HG03565 (cell line): ENCODE measurements around the gene NCOA1.
"Not testable (repeated sequence)": the region's sequence is repeated elsewhere in the genome, so short reads cannot be mapped to it uniquely, and the experiment has no call there.

Experiments
- ATAC-seq: cut with Tn5 transposase; IDR thresholded peaks from one replicate; pipeline ENCODE4 v1.9.1; 2021; ENCODE audit warnings: mild to moderate bottlenecking, moderate library complexity; ENCODE audit not compliant: unreplicated experiment

The NCOA1 gene

GRCh38 chr2:24571828-24572442 lies 80.9 kb downstream of the NCOA1 start:
- ATAC-seq = no peak

GRCh38 chr2:24576146-24576545 lies 85.1 kb downstream of the NCOA1 start:
- no peak for ATAC-seq

- peak; percentile 36 for ATAC-seq
Observed at GRCh38 chr2:24576617-24577016, 85.6 kb downstream of the NCOA1 start.

GRCh38 chr2:24577481-24577880 lies 86.4 kb downstream of the NCOA1 start:
- peak; percentile 68 for ATAC-seq

- no peak for ATAC-seq
Observed at GRCh38 chr2:24579053-24579803, 88.2 kb downstream of the NCOA1 start.

- ATAC-seq = no peak
Observed at GRCh38 chr2:24580561-24580960, 89.5 kb downstream of the NCOA1 start.

- not testable (repeated sequence) for ATAC-seq
Observed at GRCh38 chr2:24581971-24582370, 90.9 kb downstream of the NCOA1 start.

GRCh38 chr2:24586955-24587354 lies 95.9 kb downstream of the NCOA1 start:
- no peak for ATAC-seq

- ATAC-seq = no peak
Observed at GRCh38 chr2:24588294-24588693, 97.2 kb downstream of the NCOA1 start.

- no peak for ATAC-seq
Observed at GRCh38 chr2:24592441-24593100, 101.5 kb downstream of the NCOA1 start.

- ATAC-seq = no peak
Observed at GRCh38 chr2:24594283-24594682, 103.2 kb downstream of the NCOA1 start.

- no peak for ATAC-seq
Observed at GRCh38 chr2:24597181-24597870, 106.3 kb downstream of the NCOA1 start.

GRCh38 chr2:24600140-24600539 lies 109.1 kb downstream of the NCOA1 start:
- not testable (repeated sequence) for ATAC-seq

- ATAC-seq = no peak
Observed at GRCh38 chr2:24611631-24612030, 120.6 kb downstream of the NCOA1 start.

GRCh38 chr2:24613154-24613814 lies 122.2 kb downstream of the NCOA1 start:
- no peak for ATAC-seq

GRCh38 chr2:24616616-24617015 lies 125.6 kb downstream of the NCOA1 start:
- no peak for ATAC-seq

GRCh38 chr2:24617424-24617823 lies 126.4 kb downstream of the NCOA1 start:
- ATAC-seq = no peak

- ATAC-seq = no peak
Observed at GRCh38 chr2:24618144-24618543, 127.1 kb downstream of the NCOA1 start.

- ATAC-seq = no peak
Observed at GRCh38 chr2:24618680-24619079, 127.6 kb downstream of the NCOA1 start.

GRCh38 chr2:24620936-24621335 lies 129.9 kb downstream of the NCOA1 start:
- ATAC-seq = no peak
